CD1c-positive myeloid dendritic cell (primary cell): ENCODE results near the gene ADAMTS9.

Source experiments
- DNase-seq: peaks from one replicate; pipeline ENCODE4 v3.0.0-alpha.2; 2016; ENCODE audit errors: extremely low spot score

Gene ADAMTS9

DNA sequence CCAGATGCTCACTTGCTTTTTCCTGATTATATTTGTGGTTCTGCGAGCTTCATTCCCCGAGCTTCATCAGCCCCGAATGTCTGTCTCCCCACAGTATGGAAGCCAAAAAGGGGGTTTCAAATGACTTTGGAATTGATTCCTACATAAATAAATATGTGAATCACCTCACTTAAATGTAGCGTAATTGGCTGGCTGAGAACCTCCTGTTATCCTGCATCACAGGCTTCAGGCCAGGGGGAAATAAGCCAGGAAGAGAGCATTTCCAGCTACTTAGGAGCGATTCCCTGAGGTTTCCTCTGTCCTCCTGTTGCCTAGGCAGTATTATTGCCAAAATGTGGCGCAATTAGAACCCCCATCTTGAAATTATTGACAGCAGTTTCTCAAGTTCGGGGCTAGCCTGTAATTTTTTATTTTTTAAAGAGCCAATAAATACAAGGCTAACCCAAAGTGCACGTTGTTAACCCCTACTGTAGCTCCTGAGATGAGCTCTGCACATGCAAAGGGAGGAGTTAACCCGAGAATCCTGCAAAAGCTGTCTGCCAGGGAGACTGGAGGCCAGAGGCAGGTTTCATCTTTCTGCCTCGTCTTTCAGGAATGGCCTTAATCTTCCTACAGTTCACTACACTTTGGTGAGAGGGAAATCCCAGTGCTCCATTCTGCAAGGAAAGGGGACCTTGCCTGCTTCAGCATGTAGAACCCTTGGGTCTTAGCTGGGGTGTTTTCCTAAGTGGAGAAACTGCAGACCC, 148.2 kb downstream of the ADAMTS9 start:
- no peak for DNase-seq

GRCh38 chr3:64536166-64536565, 151.6 kb downstream of the ADAMTS9 start:
- DNase-seq, result no peak

DNA sequence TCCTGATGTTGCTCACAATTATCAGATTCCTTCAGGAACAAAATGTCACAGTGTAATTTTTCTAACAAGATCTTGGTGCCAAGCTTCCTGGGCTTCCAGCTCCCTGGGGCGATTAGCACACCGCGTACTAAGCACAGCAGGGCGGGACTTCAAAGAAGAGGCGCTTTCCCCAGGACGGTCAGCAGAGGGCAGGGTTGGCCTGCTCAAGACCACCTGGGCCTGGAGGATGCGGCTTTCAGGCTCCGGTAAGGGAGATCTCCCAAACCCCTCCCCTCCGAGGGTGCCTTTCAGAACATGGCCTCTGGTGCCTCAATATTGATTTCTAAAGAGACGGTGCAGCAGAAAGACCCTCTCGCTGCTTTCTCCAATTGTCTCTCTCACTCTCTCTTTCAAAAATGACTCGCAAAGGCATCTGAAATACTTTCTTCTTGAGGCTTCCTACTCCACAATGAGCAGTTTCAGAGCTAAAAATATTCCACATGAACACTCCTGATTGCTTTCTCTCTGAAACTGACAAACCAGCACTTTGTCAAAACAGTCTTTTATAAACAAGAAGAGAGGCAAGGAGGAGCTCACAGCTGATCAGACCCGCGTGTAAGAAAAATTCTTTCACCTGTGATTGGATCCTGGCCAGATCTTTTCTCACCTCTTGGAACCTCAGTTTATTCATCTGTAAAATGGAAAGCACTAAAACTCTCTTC, 154.0 kb downstream of the ADAMTS9 start:
- DNase-seq, result no peak

DNA sequence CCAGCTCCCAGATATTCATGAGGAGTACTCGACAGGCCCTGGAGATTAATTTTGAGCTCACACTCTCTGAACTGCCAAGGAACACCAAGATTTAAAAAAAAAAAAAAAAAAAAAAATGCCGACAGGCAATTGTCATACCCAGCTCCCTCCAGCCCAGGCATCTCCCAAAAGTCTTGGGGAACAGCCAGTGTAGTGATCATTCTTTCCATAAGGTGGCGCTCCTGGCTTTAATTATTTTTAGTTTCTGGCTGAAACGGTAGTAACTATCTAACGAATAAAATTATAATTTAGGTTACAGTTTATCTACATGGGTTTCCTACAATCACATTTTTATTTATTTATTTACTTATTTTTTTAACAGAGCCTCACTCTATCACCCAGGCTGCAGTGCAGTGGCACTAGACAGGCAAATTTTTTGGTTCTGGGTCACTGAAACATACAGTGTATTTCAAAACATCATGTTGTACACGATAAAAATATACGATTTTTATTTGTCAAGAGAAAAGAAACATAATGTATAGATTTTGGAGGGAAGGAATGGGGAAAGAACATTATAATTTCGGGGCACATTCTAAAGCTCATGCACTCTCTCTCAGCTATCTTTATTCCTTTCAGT, 157.3 kb downstream of the ADAMTS9 start:
- DNase-seq, result peak; percentile 13

- no peak for DNase-seq
Observed at GRCh38 chr3:64523324-64523723, 164.5 kb downstream of the ADAMTS9 start.

- no peak for DNase-seq
Observed at GRCh38 chr3:64520334-64520733, 167.5 kb downstream of the ADAMTS9 start.

- no peak for DNase-seq
Observed at GRCh38 chr3:64518950-64519349, 168.8 kb downstream of the ADAMTS9 start.

DNA sequence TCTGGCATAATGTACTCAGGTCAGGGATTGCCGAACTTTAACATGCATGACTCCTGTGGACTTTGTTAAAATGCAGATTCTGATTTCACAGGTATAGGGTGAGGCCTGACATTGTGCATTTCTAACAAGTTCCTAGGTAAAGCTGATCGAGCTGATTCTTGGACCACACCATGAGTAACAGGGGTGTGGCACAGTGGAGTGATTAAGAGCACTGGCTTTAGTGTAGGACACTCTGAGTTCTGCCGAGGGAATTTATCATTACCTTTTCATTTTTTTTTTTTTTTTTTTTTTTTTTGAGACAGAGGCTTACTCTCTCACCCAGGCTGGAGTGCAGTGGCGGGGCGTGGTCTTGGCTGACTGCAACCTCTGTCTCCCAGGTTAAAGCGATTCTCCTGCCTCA, 169.3 kb downstream of the ADAMTS9 start:
- no peak for DNase-seq

DNA sequence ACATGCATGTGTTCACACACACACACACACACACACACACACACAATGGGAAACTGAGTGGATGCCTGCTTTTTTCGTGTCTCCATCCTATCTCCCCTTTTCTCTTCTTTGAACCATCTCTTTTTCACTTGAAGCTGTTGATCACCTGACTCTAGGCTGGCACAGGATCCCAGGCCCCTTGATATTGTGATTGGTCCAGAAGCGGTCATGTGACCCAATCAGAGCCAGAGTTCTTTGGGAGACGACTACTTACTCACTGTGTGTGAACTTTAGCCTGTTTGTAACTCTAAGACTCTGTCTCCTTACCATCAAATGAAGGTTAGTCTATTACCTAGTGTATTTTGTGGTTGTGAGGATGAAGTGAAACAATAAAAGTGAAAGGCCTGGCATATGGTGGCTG, 172.9 kb downstream of the ADAMTS9 start:
- DNase-seq, result no peak

GRCh38 chr3:64509206-64509605, 178.6 kb downstream of the ADAMTS9 start:
- no peak for DNase-seq

DNA sequence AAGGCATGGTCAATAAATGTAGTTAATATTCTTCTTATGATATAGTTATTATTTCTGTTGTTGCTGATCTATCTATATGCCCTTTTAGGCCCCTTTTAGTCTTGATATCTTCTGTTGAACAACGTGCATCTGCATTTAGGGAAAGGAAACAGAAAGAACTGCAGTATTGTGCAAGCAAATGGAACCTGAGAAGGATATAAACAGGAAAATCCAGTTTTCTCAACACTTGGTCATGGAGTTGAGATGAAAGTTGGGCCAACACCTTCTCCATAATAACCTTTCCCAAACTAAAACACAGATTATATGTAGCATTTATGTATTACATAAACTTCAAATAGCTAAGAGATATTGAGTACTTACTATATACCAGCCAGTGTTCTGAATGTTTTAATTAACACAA, 179.7 kb downstream of the ADAMTS9 start:
- DNase-seq, result no peak

GRCh38 chr3:64506255-64506654, 181.5 kb downstream of the ADAMTS9 start:
- no peak for DNase-seq

DNA sequence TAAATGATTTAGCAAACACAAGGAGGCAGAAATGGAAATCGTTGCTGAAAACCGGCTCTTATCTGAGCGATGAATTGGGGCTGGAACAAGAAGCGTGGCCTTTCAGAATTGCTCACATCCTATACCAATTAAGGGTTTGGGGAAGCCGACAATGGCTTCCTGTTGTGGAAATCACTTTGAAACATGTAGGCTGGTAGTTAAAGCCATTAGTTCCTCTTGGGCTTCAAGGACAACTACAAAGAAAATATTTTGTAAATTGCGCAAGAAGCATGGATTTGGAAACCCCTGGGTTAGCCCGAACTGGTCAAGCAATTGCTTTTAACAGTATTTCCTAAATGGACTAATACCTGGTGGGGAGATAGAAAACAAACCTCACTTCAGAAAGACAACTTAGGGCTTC, 182.4 kb downstream of the ADAMTS9 start:
- peak; percentile 15 for DNase-seq

DNA sequence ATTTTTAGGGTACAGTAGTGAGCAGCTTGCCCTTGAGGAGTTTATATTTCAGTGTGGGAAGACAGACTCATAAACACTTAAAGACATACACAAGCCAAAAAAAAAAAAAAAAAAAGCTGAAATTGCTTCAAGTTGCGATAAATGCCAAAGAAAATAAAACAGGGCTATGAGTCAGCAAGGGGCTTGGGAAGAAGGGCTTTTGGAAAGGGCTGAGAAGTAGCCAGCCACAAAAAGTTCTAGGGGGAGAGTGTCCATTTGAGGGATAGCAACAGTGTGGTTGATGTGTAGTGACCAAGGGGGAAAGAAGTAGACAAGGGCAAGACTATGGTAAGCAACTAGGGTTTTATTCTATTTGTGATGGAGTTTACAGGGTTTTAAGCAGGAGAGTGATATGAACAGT, 185.5 kb downstream of the ADAMTS9 start:
- no peak for DNase-seq

GRCh38 chr3:64501298-64501906, 186.4 kb downstream of the ADAMTS9 start:
- no peak for DNase-seq

- no peak for DNase-seq
Observed at GRCh38 chr3:64496786-64497490, 190.9 kb downstream of the ADAMTS9 start.

- DNase-seq, result no peak
Observed at GRCh38 chr3:64495781-64496334, 191.9 kb downstream of the ADAMTS9 start.

DNA sequence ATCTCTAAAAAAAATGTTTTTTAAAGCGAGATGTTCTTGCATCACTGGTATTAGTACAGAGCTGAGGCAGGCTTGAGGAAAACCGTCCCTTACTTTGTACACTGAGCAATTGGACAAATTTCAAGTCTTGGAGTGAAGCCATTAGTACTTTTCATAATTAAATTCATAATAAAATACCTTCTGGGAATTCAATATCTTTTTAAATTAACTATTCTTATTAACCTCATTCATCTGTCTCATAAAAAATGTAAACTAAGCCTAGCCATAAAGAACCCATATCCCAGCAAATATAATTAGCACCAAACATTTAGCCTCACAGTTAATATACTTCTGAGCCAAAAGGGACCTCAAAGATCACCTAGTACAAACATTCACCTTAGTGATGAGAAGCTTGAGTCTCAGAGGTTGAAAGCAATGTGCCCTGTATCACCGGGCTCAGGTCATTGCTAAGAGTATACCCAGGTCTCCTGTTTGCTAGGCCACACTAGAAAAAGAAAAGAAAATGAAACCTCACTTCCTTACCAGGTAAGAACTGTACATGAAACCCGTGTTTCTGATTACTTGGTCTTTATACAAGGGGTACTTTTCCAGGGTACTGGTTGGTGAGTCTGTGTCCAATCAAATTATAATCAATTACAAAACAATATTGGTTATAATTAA, 192.5 kb downstream of the ADAMTS9 start:
- no peak for DNase-seq

- DNase-seq, result no peak
Observed at GRCh38 chr3:64494526-64494925, 193.3 kb downstream of the ADAMTS9 start.

DNA sequence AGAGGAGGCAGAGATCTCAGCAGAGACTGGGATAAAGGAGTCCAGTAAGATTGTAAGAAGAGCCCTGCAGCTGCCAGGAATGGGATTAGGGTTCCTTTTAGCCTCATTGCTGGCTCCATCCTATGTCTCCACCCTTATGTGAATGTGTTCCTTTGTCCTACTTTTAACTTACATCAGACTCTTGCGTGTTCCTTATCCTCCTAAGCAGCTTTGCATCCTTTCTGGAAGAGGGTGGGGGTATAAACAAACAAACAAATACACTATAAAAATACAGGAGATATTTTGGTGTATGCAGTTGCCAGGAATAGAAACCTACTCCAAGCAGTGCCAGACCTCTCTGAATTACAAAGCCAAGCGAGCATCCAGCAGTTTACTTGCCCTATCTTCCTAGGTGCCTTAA, 194.7 kb downstream of the ADAMTS9 start:
- no peak for DNase-seq

GRCh38 chr3:64491843-64492242, 196.0 kb downstream of the ADAMTS9 start:
- no peak for DNase-seq
